Fibroblast of peridontal ligament (primary cell): Measurements from ENCODE around the gene ACADVL.
A peak's percentile ranks its signal among the peaks of the same experiment; 100 is the strongest.

ENCODE experiments used
- DNase-seq: peaks from one replicate; pipeline ENCODE4 v3.0.0-alpha.2; 2010; ENCODE audit errors: extremely low read depth

ACADVL gene

GRCh38 chr17:7251661-7252175 is 32.0 kb downstream of the ACADVL start, which contains the start of gene CTDNEP1:
Gene CTDNEP1, minus strand, starts transcription at chr17:7251734. Its CDS starts 438 bp downstream, at chr17:7251296.
- DNase-seq: peak; percentile 100

GRCh38 chr17:7252176-7253043 is 32.7 kb downstream of the ACADVL start, which contains the start of gene ELP5:
Gene ELP5, plus strand, starts transcription at chr17:7252215. Its CDS starts 336 bp downstream, at chr17:7252551.
- peak; percentile 95 for DNase-seq

GRCh38 chr17:7253082-7253481 is 33.3 kb downstream of the ACADVL start:
- DNase-seq: no peak

- no peak for DNase-seq
These were observed 34.8 kb downstream of the ACADVL start for GRCh38 chr17:7254511-7254910.

- DNase-seq: no peak
These were observed 37.2 kb downstream of the ACADVL start for GRCh38 chr17:7256766-7257456.

GRCh38 chr17:7258731-7259554 is 39.2 kb downstream of the ACADVL start:
- DNase-seq: no peak

- no peak for DNase-seq
These were observed 39.8 kb downstream of the ACADVL start for GRCh38 chr17:7259555-7259889.

GRCh38 chr17:7260151-7260550 is 40.4 kb downstream of the ACADVL start:
- no peak for DNase-seq

- DNase-seq: no peak
These were observed 41.1 kb downstream of the ACADVL start for GRCh38 chr17:7260651-7261378.

- DNase-seq: no peak
These were observed 41.8 kb downstream of the ACADVL start for GRCh38 chr17:7261379-7262191.

GRCh38 chr17:7262192-7262934 is 42.6 kb downstream of the ACADVL start, which contains the start of gene CLDN7:
Gene CLDN7, minus strand, starts transcription at chr17:7262478. Its CDS starts 435 bp downstream, at chr17:7262043.
- DNase-seq: no peak

GRCh38 chr17:7262935-7263800 is 43.4 kb downstream of the ACADVL start:
- DNase-seq: no peak

GRCh38 chr17:7263801-7264078 is 44.0 kb downstream of the ACADVL start:
- DNase-seq: no peak

GRCh38 chr17:7266784-7267183 is 47.0 kb downstream of the ACADVL start:
- DNase-seq: no peak
